Tibial nerve (tissue), 4 donors: ENCODE data around the gene MAP4K2. TPM values are rescaled to one million over a fixed set of nuclear protein-coding genes. Genes with fewer than 3 reads are reported as not detected.
A peak's percentile ranks its signal among the peaks of the same experiment; 100 is the strongest.

Experiments
- DNase-seq, 2 donors: peaks; one replicate each; pipeline ENCODE4 v3.0.0-alpha.2; 2019; ENCODE audit warnings: low spot score in 2 of 2
- H3K27ac ChIP-seq, 4 donors: fragments of 200-600 bp; sonication (generic) in 3 of 4; one replicate each; pipeline ENCODE4 v1.5.1; 2017 to 2019; ENCODE audit warnings: mild to moderate bottlenecking in 1 of 4
- H3K27me3 ChIP-seq, 2 donors: fragments of 200-600 bp; sonication (generic) in 1 of 2; one replicate each; pipeline versions ENCODE4 v1.5.1 to v1.6.0; 2017 to 2019
- H3K36me3 ChIP-seq, 3 donors: fragments of 200-600 bp; sonication (generic); one replicate each; pipeline ENCODE4 v1.5.1; 2018 to 2019
- H3K4me1 ChIP-seq, 4 donors: fragments of 200-600 bp; sonication (generic) in 3 of 4; one replicate each; pipeline ENCODE4 v1.5.1; 2017 to 2019
- H3K4me3 ChIP-seq, 4 donors: fragments of 200-600 bp; sonication (generic) in 3 of 4; one replicate each; pipeline ENCODE4 v1.5.1; 2017 to 2019; ENCODE audit warnings: mild to moderate bottlenecking in 1 of 4, moderate library complexity in 1 of 4
- H3K9me3 ChIP-seq, 4 donors: fragments of 200-600 bp; sonication (generic) in 3 of 4; one replicate each; pipeline ENCODE4 v1.5.1; 2017 to 2019
- CTCF ChIP-seq, 5 experiments: fragments of 200-600 bp in 3 of 5; fragments of 450-650 bp in 2 of 5; sonication (generic) in 3 of 5; IDR thresholded peaks; one replicate each; pipeline ENCODE4 v1.5.1; 2016 to 2019; ENCODE audit warnings: antibody characterized with exemption in 5 of 5, mild to moderate bottlenecking in 3 of 5, moderate library complexity in 2 of 5
- EP300 ChIP-seq, 2 donors: sonication (generic); formaldehyde crosslinking; IDR thresholded peaks; one replicate each; pipeline ENCODE4 v1.6.1; 2017; ENCODE audit warnings: antibody characterized with exemption in 2 of 2, mild to moderate bottlenecking in 1 of 2
- POLR2A ChIP-seq, 2 donors: fragments of 450-650 bp; IDR thresholded peaks; one replicate each; pipeline ENCODE4 v1.6.1; 2017; ENCODE audit warnings: antibody characterized with exemption in 2 of 2, mild to moderate bottlenecking in 2 of 2, moderate library complexity in 2 of 2
- WGBS, 2 donors: methylation state at CpG; one replicate each; pipeline ENCODE4 v1.1.5; 2018; 5-methylcytosine and 5-hydroxymethylcytosine counted together
- total RNA-seq, 4 donors: library from RNA; depleted of rRNA; stranded (reverse); fragments of >200 nt; gene quantifications; one replicate each; pipeline ENCODE4 v1.1.0, GENCODE V29; 2016

MAP4K2 gene
- total RNA-seq, 4 donors from 2014 or later = 10.6 to 22.2 (median 13.5) TPM

- Histone ChIP-seq H3K27ac (peak overlapping the region; percentile 100), H3K27me3 (no peaks in the 10 kb centered on the region), H3K4me3 (peak overlapping the region; percentile 79 to 100 (median 98)), H3K9me3 (no peaks in the 10 kb centered on the region), H3K36me3 (peaks cover 0 to 41% (median 27%) of the 10 kb centered on the region in 3 donors), H3K4me1 (peaks cover 3 to 51% (median 34%) of the 10 kb centered on the region in 4 donors)
- no peak for DNase-seq
- 2% methylated on average over 24 of the region's 28 CpGs; no CpG with 5 or more reads in 1 of the 2 donors for WGBS, 2 donors
- TF ChIP-seq CTCF (IDR thresholded peaks at IDR 0.05) (no peak), EP300 (IDR thresholded peaks at IDR 0.05) (no peak), POLR2A (IDR thresholded peaks at IDR 0.05) (no peak)
Observed at GRCh38 chr11:64778223-64778472, 24.9 kb downstream of the MAP4K2 start.

GRCh38 chr11:64777449-64778222, 25.4 kb downstream of the MAP4K2 start:
- Histone ChIP-seq H3K9me3 (no peaks in the 10 kb centered on the region), H3K36me3 (peaks cover 0 to 45% (median 29%) of the 10 kb centered on the region in 3 donors), H3K4me3 (peak overlapping the region; percentile 79 to 100 (median 98)), H3K27me3 (no peaks in the 10 kb centered on the region), H3K4me1 (peaks cover 3 to 56% (median 39%) of the 10 kb centered on the region in 4 donors), H3K27ac (peak overlapping the region; percentile 100)
- peak; percentile 54 to 62 for DNase-seq
- TF ChIP-seq EP300 (IDR thresholded peaks at IDR 0.05) (peak in 1 of 2 donors; percentile 33), POLR2A (IDR thresholded peaks at IDR 0.05) (peak; percentile 13 to 52), CTCF (IDR thresholded peaks at IDR 0.05) (no peak)
- WGBS, 2 donors = 0% methylated on average over 5 to 52 of the region's 98 CpGs

- peak overlapping the region; percentile 70 to 100 (median 98) for H3K4me3 ChIP-seq
- H3K27ac ChIP-seq = peak overlapping the region in 3 of 4 donors; percentile 67 to 100 (median 73)
- H3K4me1 ChIP-seq = peaks cover 3 to 63% (median 41%) of the 10 kb centered on the region in 4 donors
- TF ChIP-seq POLR2A (IDR thresholded peaks at IDR 0.05) = no peak
- TF ChIP-seq EP300 (IDR thresholded peaks at IDR 0.05) = no peak
- no peak for TF ChIP-seq CTCF (IDR thresholded peaks at IDR 0.05)
- no peak for DNase-seq
- H3K9me3 ChIP-seq = no peaks in the 10 kb centered on the region
- 10 to 18% methylated on average over 3 of the region's 3 CpGs for WGBS, 2 donors
- H3K36me3 ChIP-seq = peaks cover 0 to 49% (median 29%) of the 10 kb centered on the region in 3 donors
- no peaks in the 10 kb centered on the region for H3K27me3 ChIP-seq
Observed at GRCh38 chr11:64776875-64777274, 26.1 kb downstream of the MAP4K2 start.

GRCh38 chr11:64776425-64776824, 26.6 kb downstream of the MAP4K2 start:
- 54 to 62% methylated on average over 6 of the region's 6 CpGs for WGBS, 2 donors

More at GRCh38 chr11:64776425-64776824, 26.6 kb downstream of the MAP4K2 start:
- H3K4me1 ChIP-seq = peaks cover 3 to 68% (median 43%) of the 10 kb centered on the region in 4 donors
- H3K27me3 ChIP-seq = no peaks in the 10 kb centered on the region
- H3K4me3 ChIP-seq = peak overlapping the region in 2 of 4 donors; percentile 100
- peaks cover 0 to 53% (median 29%) of the 10 kb centered on the region in 3 donors for H3K36me3 ChIP-seq
- H3K9me3 ChIP-seq = no peaks in the 10 kb centered on the region
- H3K27ac ChIP-seq = peak overlapping the region in 1 of 4 donors; percentile 100
- DNase-seq = no peak
- TF ChIP-seq POLR2A (IDR thresholded peaks at IDR 0.05) (no peak), EP300 (IDR thresholded peaks at IDR 0.05) (no peak), CTCF (IDR thresholded peaks at IDR 0.05) (no peak)
